CD8-positive, alpha-beta memory T cell (primary cell): Measurements from ENCODE around the gene CEP41. TPM values are rescaled to one million over a fixed set of nuclear protein-coding genes. Genes with fewer than 3 reads are reported as not detected.

Experiments
- CTCF ChIA-PET: fragments of 350-600 bp; sonication (Branson Sonifier 250); formaldehyde crosslinking; loops from one replicate; lab custom pipeline; 2021; ENCODE audit warnings: antibody characterized with exemption; lab: Charles Lee
- POLR2A ChIA-PET: fragments of 350-600 bp; sonication (Branson Sonifier 250); formaldehyde crosslinking; loops from one replicate; lab custom pipeline; 2021; ENCODE audit warnings: antibody characterized with exemption; lab: Charles Lee
- DNase-seq, 5 donors: peaks; one replicate each; pipeline versions ENCODE4 v3.0.0 to v3.0.0-alpha.2; 2020 to 2022; ENCODE audit warnings: mixed read lengths in 1 of 5
- H3K27ac ChIP-seq: one replicate; pipeline ENCODE4 v1.7.0; 2013; ENCODE audit warnings: low read depth, mild to moderate bottlenecking, low read length, moderate library complexity
- H3K27me3 ChIP-seq: 2 replicates; pipeline ENCODE4 v1.7.0; 2013; ENCODE audit warnings: low read length, mild to moderate bottlenecking; ENCODE audit not compliant: insufficient read depth, poor library complexity, severe bottlenecking
- H3K36me3 ChIP-seq: 2 replicates; pipeline ENCODE4 v1.7.0; 2013; ENCODE audit warnings: mild to moderate bottlenecking, low read length, moderate library complexity; ENCODE audit not compliant: insufficient read depth
- H3K4me1 ChIP-seq: 2 replicates; pipeline ENCODE4 v1.7.0; 2013; ENCODE audit warnings: mild to moderate bottlenecking, low read length, moderate library complexity; ENCODE audit not compliant: insufficient read depth
- H3K4me3 ChIP-seq: 2 replicates; pipeline ENCODE4 v1.7.0; 2013; ENCODE audit warnings: mild to moderate bottlenecking, low read length
- H3K9me3 ChIP-seq: 2 replicates; pipeline ENCODE4 v1.7.0; 2013; ENCODE audit warnings: mild to moderate bottlenecking, low read length
- H3K27ac Mint-ChIP-seq, 8 donors: one replicate each; pipeline ENCODE4 v1.8.0; 2020 to 2021; ENCODE audit warnings: mixed read lengths in 8 of 8, mild to moderate bottlenecking in 6 of 8, inconsistent platforms in 3 of 8, moderate library complexity in 3 of 8
- H3K27me3 Mint-ChIP-seq, 2 donors: one replicate each; pipeline ENCODE4 v1.8.0; 2020 to 2021; ENCODE audit warnings: mixed read lengths in 2 of 2, mild to moderate bottlenecking in 1 of 2, moderate library complexity in 1 of 2
- H3K36me3 Mint-ChIP-seq, 3 donors: one replicate each; pipeline ENCODE4 v1.8.0; 2020 to 2021; ENCODE audit warnings: mixed read lengths in 3 of 3, inconsistent platforms in 1 of 3, mild to moderate bottlenecking in 1 of 3
- H3K4me1 Mint-ChIP-seq, 3 donors: one replicate each; pipeline ENCODE4 v1.8.0; 2020 to 2021; ENCODE audit warnings: mixed read lengths in 3 of 3, inconsistent platforms in 1 of 3, mild to moderate bottlenecking in 1 of 3
- H3K4me3 Mint-ChIP-seq, 7 donors: one replicate each; pipeline ENCODE4 v1.8.0; 2020 to 2021; ENCODE audit warnings: mixed read lengths in 7 of 7, mild to moderate bottlenecking in 6 of 7, moderate library complexity in 4 of 7, inconsistent platforms in 2 of 7
- H3K9me3 Mint-ChIP-seq, 5 donors: one replicate each; pipeline ENCODE4 v1.8.0; 2020 to 2022; ENCODE audit warnings: mixed read lengths in 5 of 5, mild to moderate bottlenecking in 3 of 5, moderate library complexity in 2 of 5, inconsistent platforms in 1 of 5
- polyA plus RNA-seq: library from polyadenylated mRNA; unstranded; fragments of 300-500 nt; fragmentation: Illumina TruSeq; gene quantifications from one replicate; pipeline ENCODE4 v1.2.3, GENCODE V29; 2021
- total RNA-seq, 2 experiments: library from RNA; stranded (reverse); gene quantifications; one replicate each; pipeline ENCODE4 v1.2.3, GENCODE V29; 2021

Gene CEP41
- total and polyA plus RNA-seq, 3 experiments from 2014 or later, result 16.6 to 23.6 (median 18.8) TPM

GRCh38 chr7:130397051-130397757, 43.6 kb downstream of the CEP41 start:
- peaks cover 5 to 28% (median 11%) of the 10 kb centered on the region in 3 donors for H3K36me3 Mint-ChIP-seq

GRCh38 chr7:130396109-130396508, 44.7 kb downstream of the CEP41 start:
- Mint-ChIP-seq H3K27ac (peak overlapping the region in 1 of 8 donors; percentile 38), H3K9me3 (no peaks in the 10 kb centered on the region), H3K27me3 (no peaks in the 10 kb centered on the region), H3K4me3 (no peak overlapping the region), H3K4me1 (peaks cover 15 to 21% (median 20%) of the 10 kb centered on the region in 3 donors), H3K36me3 (peaks cover 5 to 22% (median 11%) of the 10 kb centered on the region in 3 donors)
- Histone ChIP-seq H3K27me3 (no peaks in the 10 kb centered on the region), H3K4me1 (peaks cover 21% of the 10 kb centered on the region), H3K9me3 (no peaks in the 10 kb centered on the region), H3K27ac (no peak overlapping the region), H3K4me3 (no peak overlapping the region), H3K36me3 (no peaks in the 10 kb centered on the region)
- no peak for DNase-seq
- POLR2A ChIA-PET, result no interaction called here
- CTCF ChIA-PET, result no interaction called here

More at GRCh38 chr7:130397051-130397757, 43.6 kb downstream of the CEP41 start:
- no peaks in the 10 kb centered on the region for H3K9me3 Mint-ChIP-seq
- ChIA-PET POLR2A (no interaction called here), CTCF (interaction anchor here (0.7 kb wide), 1 partner anchor 14 kb away, joined by 5 read pairs; no protein-coding TSS in a partner anchor)
- peaks cover 15 to 21% (median 20%) of the 10 kb centered on the region in 3 donors for H3K4me1 Mint-ChIP-seq
- no peaks in the 10 kb centered on the region for H3K36me3 ChIP-seq
- no peaks in the 10 kb centered on the region for H3K27me3 Mint-ChIP-seq
- H3K4me3 Mint-ChIP-seq, result no peak overlapping the region
- H3K27me3 ChIP-seq, result no peaks in the 10 kb centered on the region
- H3K4me1 ChIP-seq, result peaks cover 21% of the 10 kb centered on the region
- no peak overlapping the region for H3K27ac ChIP-seq
- no peak for DNase-seq
- H3K27ac Mint-ChIP-seq, result no peak overlapping the region
- H3K9me3 ChIP-seq, result no peaks in the 10 kb centered on the region
- no peak overlapping the region for H3K4me3 ChIP-seq

GRCh38 chr7:130395421-130395820, 45.4 kb downstream of the CEP41 start:
- Histone ChIP-seq H3K27me3 (no peaks in the 10 kb centered on the region), H3K4me1 (peaks cover 21% of the 10 kb centered on the region), H3K4me3 (no peak overlapping the region), H3K36me3 (no peaks in the 10 kb centered on the region), H3K9me3 (no peaks in the 10 kb centered on the region), H3K27ac (no peak overlapping the region)
- ChIA-PET CTCF (no interaction called here), POLR2A (no interaction called here)
- Mint-ChIP-seq H3K36me3 (peaks cover 4 to 16% (median 8%) of the 10 kb centered on the region in 3 donors), H3K4me1 (peaks cover 15 to 21% (median 20%) of the 10 kb centered on the region in 3 donors), H3K27me3 (no peaks in the 10 kb centered on the region), H3K9me3 (no peaks in the 10 kb centered on the region), H3K27ac (peak overlapping the region in 1 of 8 donors; percentile 40), H3K4me3 (no peak overlapping the region)
- DNase-seq, result no peak

GRCh38 chr7:130394421-130395195, 46.2 kb downstream of the CEP41 start:
- no peaks in the 10 kb centered on the region for H3K27me3 Mint-ChIP-seq
- Histone ChIP-seq H3K36me3 (no peaks in the 10 kb centered on the region), H3K4me3 (peak overlapping the region; percentile 37), H3K27ac (no peak overlapping the region), H3K9me3 (no peaks in the 10 kb centered on the region), H3K27me3 (no peaks in the 10 kb centered on the region), H3K4me1 (peaks cover 21% of the 10 kb centered on the region)
- peaks cover 0 to 11% (median 2%) of the 10 kb centered on the region in 3 donors for H3K36me3 Mint-ChIP-seq
- peaks cover 15 to 21% (median 20%) of the 10 kb centered on the region in 3 donors for H3K4me1 Mint-ChIP-seq
- POLR2A ChIA-PET, result interaction anchor here (0.7 kb wide), 1 partner anchor 27 kb away, joined by 3 read pairs; no protein-coding TSS in a partner anchor
- DNase-seq, result peak in 2 of 5 donors; percentile 44 to 72
- no peaks in the 10 kb centered on the region for H3K9me3 Mint-ChIP-seq
- H3K4me3 Mint-ChIP-seq, result peak overlapping the region; percentile 8 to 83 (median 72)
- peak overlapping the region; percentile 16 to 92 (median 85) for H3K27ac Mint-ChIP-seq
- CTCF ChIA-PET, result no interaction called here

GRCh38 chr7:130393841-130394411, 46.9 kb downstream of the CEP41 start:
- Histone ChIP-seq H3K27ac (no peak overlapping the region), H3K4me1 (peaks cover 21% of the 10 kb centered on the region), H3K9me3 (no peaks in the 10 kb centered on the region), H3K4me3 (peak overlapping the region; percentile 37), H3K36me3 (no peaks in the 10 kb centered on the region), H3K27me3 (no peaks in the 10 kb centered on the region)
- H3K9me3 Mint-ChIP-seq, result no peaks in the 10 kb centered on the region
- DNase-seq, result no peak
- H3K27me3 Mint-ChIP-seq, result no peaks in the 10 kb centered on the region
- peak overlapping the region; percentile 8 to 83 (median 72) for H3K4me3 Mint-ChIP-seq
- CTCF ChIA-PET, result no interaction called here
- POLR2A ChIA-PET, result interaction anchor here (0.7 kb wide), 1 partner anchor 27 kb away, joined by 3 read pairs; no protein-coding TSS in a partner anchor
- H3K27ac Mint-ChIP-seq, result peak overlapping the region; percentile 16 to 92 (median 85)
- peaks cover 0 to 9% (median 2%) of the 10 kb centered on the region in 3 donors for H3K36me3 Mint-ChIP-seq
- peaks cover 15 to 21% (median 20%) of the 10 kb centered on the region in 3 donors for H3K4me1 Mint-ChIP-seq

GRCh38 chr7:130393101-130393561, 47.7 kb downstream of the CEP41 start:
- H3K4me1 ChIP-seq, result peaks cover 21% of the 10 kb centered on the region
- Mint-ChIP-seq H3K36me3 (peaks cover 0 to 4% (median 3%) of the 10 kb centered on the region in 3 donors), H3K4me1 (peaks cover 15 to 21% (median 20%) of the 10 kb centered on the region in 3 donors), H3K4me3 (no peak overlapping the region), H3K27me3 (no peaks in the 10 kb centered on the region), H3K9me3 (no peaks in the 10 kb centered on the region), H3K27ac (peak overlapping the region in 1 of 8 donors; percentile 85)
- no peaks in the 10 kb centered on the region for H3K36me3 ChIP-seq
- H3K27ac ChIP-seq, result no peak overlapping the region
- no peaks in the 10 kb centered on the region for H3K9me3 ChIP-seq
- CTCF ChIA-PET, result no interaction called here
- H3K4me3 ChIP-seq, result no peak overlapping the region
- no peak for DNase-seq
- POLR2A ChIA-PET, result no interaction called here
- H3K27me3 ChIP-seq, result no peaks in the 10 kb centered on the region

GRCh38 chr7:130390486-130390885, 50.3 kb downstream of the CEP41 start:
- no peaks in the 10 kb centered on the region for H3K27me3 Mint-ChIP-seq
- no peak overlapping the region for H3K4me3 Mint-ChIP-seq
- no peak overlapping the region for H3K4me3 ChIP-seq
- H3K27ac Mint-ChIP-seq, result no peak overlapping the region
- peaks cover 0 to 4% (median 0%) of the 10 kb centered on the region in 3 donors for H3K36me3 Mint-ChIP-seq
- peaks cover 13 to 21% (median 20%) of the 10 kb centered on the region in 3 donors for H3K4me1 Mint-ChIP-seq
- no peaks in the 10 kb centered on the region for H3K27me3 ChIP-seq
- H3K36me3 ChIP-seq, result no peaks in the 10 kb centered on the region
- ChIA-PET POLR2A (interaction anchor here (0.7 kb wide), 1 partner anchor 9 kb away, joined by 4 read pairs; no protein-coding TSS in a partner anchor), CTCF (no interaction called here)
- no peaks in the 10 kb centered on the region for H3K9me3 Mint-ChIP-seq
- no peak overlapping the region for H3K27ac ChIP-seq
- DNase-seq, result no peak
- peaks cover 20% of the 10 kb centered on the region for H3K4me1 ChIP-seq
- H3K9me3 ChIP-seq, result no peaks in the 10 kb centered on the region
